Thoracic aorta (tissue), 2 donors: ENCODE results near the gene LRRN4CL. TPM values are rescaled to one million over a fixed set of nuclear protein-coding genes. Genes with fewer than 3 reads are reported as not detected.

Experiments used
- ATAC-seq: fragments of 150-250 bp; one replicate; pipeline ENCODE4 v1.8.0; 2017; ENCODE audit warnings: low read depth; ENCODE audit not compliant: insufficient number of reproducible peaks, low FRiP score
- DNase-seq: peaks from one replicate; pipeline ENCODE4 v3.0.0-alpha.2; 2020; ENCODE audit warnings: low spot score
- H3K27ac ChIP-seq, 2 donors: fragments of 200-600 bp; sonication (generic); 1 replicate in 1 of 2; 2 replicates in 1 of 2; pipeline ENCODE4 v1.5.1; 2016; ENCODE audit warnings: mild to moderate bottlenecking in 2 of 2, moderate library complexity in 2 of 2
- H3K27me3 ChIP-seq: fragments of 200-600 bp; sonication (generic); replicated peaks from 2 replicates; pipeline ENCODE4 v1.6.0; 2016; ENCODE audit warnings: mild to moderate bottlenecking; ENCODE audit not compliant: insufficient read depth
- H3K36me3 ChIP-seq: fragments of 200-600 bp; sonication (generic); one replicate; pipeline ENCODE4 v1.5.1; 2016
- H3K4me1 ChIP-seq, 2 donors: fragments of 200-600 bp; sonication (generic); 1 replicate in 1 of 2; 2 replicates in 1 of 2; pipeline versions ENCODE4 v1.5.1 to v1.6.0; 2016; ENCODE audit warnings: low read depth in 2 of 2, mild to moderate bottlenecking in 1 of 2; ENCODE audit not compliant: control insufficient read depth in 1 of 2
- H3K4me3 ChIP-seq: fragments of 200-600 bp; sonication (generic); 2 replicates; pipeline ENCODE4 v1.5.1; 2016; ENCODE audit warnings: mild to moderate bottlenecking
- H3K9me3 ChIP-seq: fragments of 200-600 bp; sonication (generic); 2 replicates; pipeline ENCODE4 v1.5.1; 2016
- CTCF ChIP-seq: fragments of 200-600 bp; sonication (generic); IDR thresholded peaks from one replicate; pipeline ENCODE4 v1.5.1; 2019; ENCODE audit warnings: antibody characterized with exemption
- total RNA-seq, 2 donors: library from RNA; depleted of rRNA; stranded (reverse); fragments of >200 nt; gene quantifications; one replicate each; pipeline versions ENCODE4 v1.1.0 to v1.2.3, GENCODE V29; 2016

Gene LRRN4CL
- total RNA-seq, 2 donors from 2014 or later, result 10.5 to 22.5 TPM

DNA sequence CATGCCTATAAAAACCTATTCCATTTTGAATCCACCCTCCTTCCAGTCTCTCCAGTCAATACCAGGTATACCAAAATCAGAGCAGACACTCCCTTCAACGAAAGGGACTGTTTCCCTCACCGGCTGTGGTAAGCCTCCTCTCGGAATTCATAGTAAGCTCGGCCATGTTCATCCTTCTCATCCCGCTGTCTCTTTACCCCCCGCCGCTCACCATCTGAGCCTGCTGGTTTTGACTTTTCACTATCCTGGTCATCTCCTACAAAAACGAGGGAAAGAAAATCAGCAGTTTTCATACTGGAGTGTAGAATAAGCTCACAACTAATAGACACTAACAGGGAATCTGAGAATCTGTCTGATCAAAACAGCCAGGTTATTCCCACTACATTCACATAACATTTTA is 34.8 kb upstream of the LRRN4CL start:
- Histone ChIP-seq H3K4me3 (peak overlapping the region; percentile 97), H3K9me3 (no peaks in the 10 kb centered on the region), H3K4me1 (peaks cover 10 to 26% of the 10 kb centered on the region in 2 donors), H3K27ac (no peak overlapping the region), H3K36me3 (peaks cover 50% of the 10 kb centered on the region), H3K27me3 (no peaks in the 10 kb centered on the region)
- DNase-seq (no peak), ATAC-seq (no peak)
- no peak for TF ChIP-seq CTCF

- H3K4me3 ChIP-seq, result no peak overlapping the region
- H3K27ac ChIP-seq, result no peak overlapping the region
- H3K9me3 ChIP-seq, result no peaks in the 10 kb centered on the region
- H3K36me3 ChIP-seq, result peaks cover 69% of the 10 kb centered on the region
- H3K27me3 ChIP-seq, result no peaks in the 10 kb centered on the region
- no peak for ATAC-seq
- no peak for TF ChIP-seq CTCF
- peaks cover 10 to 26% of the 10 kb centered on the region in 2 donors for H3K4me1 ChIP-seq
- no peak for DNase-seq
Measured at GRCh38 chr11:62721994-62722393, 32.7 kb upstream of the LRRN4CL start.

GRCh38 chr11:62719302-62719978 is 30.1 kb upstream of the LRRN4CL start:
- DNase-seq (no peak), ATAC-seq (no peak)
- H3K4me3 ChIP-seq, result no peak overlapping the region
- no peak overlapping the region for H3K27ac ChIP-seq
- no peak for TF ChIP-seq CTCF
- H3K4me1 ChIP-seq, result peaks cover 5 to 9% of the 10 kb centered on the region in 2 donors
- H3K36me3 ChIP-seq, result peaks cover 91% of the 10 kb centered on the region
- H3K27me3 ChIP-seq, result no peaks in the 10 kb centered on the region
- no peaks in the 10 kb centered on the region for H3K9me3 ChIP-seq

GRCh38 chr11:62716816-62717215 is 27.5 kb upstream of the LRRN4CL start:
- Histone ChIP-seq H3K4me1 (no peaks in the 10 kb centered on the region), H3K27ac (no peak overlapping the region), H3K27me3 (no peaks in the 10 kb centered on the region), H3K9me3 (no peaks in the 10 kb centered on the region), H3K36me3 (peaks cover 71% of the 10 kb centered on the region), H3K4me3 (no peak overlapping the region)
- DNase-seq, result no peak
- no peak for ATAC-seq
- TF ChIP-seq CTCF, result no peak

DNA sequence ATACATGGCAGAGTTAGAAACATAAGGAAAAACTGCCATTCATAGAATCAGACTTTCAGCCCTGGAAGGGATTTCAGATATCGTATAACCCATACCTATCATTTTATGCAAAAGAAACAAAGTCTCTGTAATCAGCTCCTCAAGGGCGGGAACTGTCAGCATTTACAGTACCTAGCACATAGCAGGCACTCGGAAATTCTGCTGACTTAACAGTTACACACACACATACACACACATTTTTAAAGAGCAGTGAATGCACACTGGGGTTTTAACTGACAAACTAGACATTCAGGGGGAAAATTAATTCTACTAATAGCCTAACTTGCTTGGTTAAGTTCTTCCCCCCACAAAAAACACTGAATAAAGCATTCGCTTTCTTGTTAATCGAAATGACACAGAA is 26.9 kb upstream of the LRRN4CL start:
- TF ChIP-seq CTCF, result no peak
- Histone ChIP-seq H3K4me1 (no peaks in the 10 kb centered on the region), H3K4me3 (no peak overlapping the region), H3K36me3 (peaks cover 70% of the 10 kb centered on the region), H3K9me3 (no peaks in the 10 kb centered on the region), H3K27me3 (no peaks in the 10 kb centered on the region), H3K27ac (no peak overlapping the region)
- ATAC-seq (no peak), DNase-seq (no peak)
